HG03378 (cell line): ENCODE data around the gene ARHGEF38.
A peak's percentile ranks its signal among the peaks of the same experiment; 100 is the strongest.

Source experiments
- ATAC-seq: cut with Tn5 transposase; IDR thresholded peaks from one replicate; pipeline ENCODE4 v1.9.1; 2021; ENCODE audit warnings: mild to moderate bottlenecking, moderate library complexity; ENCODE audit not compliant: unreplicated experiment

Gene ARHGEF38

DNA sequence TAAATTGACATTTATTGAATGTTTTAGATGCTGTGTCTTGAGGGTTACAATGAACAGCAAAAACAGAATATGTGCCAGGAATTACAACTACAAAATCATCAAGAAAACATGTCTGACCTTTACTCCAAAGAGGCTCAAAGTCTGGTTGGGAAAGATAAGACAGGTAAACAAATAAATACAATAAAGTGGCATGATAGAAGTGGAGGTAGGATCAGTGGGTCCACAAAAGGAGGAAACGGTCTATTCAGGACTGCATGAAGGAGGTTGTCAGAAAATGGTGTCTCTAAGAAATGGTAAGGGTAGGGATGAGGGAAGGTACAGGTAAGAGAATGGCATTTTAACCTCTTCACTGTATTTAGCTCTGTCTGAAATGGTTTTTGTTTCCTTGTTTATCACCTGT is 3.8 kb downstream of the ARHGEF38 start:
- no peak for ATAC-seq

DNA sequence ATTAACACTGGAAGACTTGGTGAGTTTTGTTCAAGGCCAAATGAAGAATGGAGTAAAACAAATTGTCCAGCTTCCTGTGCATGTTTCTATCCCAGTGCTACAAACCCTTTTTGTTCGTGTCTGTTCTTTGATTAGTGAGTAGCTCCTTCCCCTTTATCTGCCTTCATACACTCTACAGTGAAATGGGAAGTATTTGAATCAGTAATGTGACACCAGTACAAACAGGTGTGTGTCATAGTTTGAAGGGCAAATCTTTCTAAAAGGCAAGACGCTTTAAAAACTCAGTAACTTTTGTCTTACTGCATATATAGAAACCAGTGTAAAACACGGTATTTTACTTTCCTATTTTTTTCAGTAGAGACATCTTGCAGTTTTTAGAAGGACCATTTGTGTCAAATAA is 5.9 kb downstream of the ARHGEF38 start:
- ATAC-seq, result no peak

GRCh38 chr4:105560421-105560848 is 8.0 kb downstream of the ARHGEF38 start:
- no peak for ATAC-seq

DNA sequence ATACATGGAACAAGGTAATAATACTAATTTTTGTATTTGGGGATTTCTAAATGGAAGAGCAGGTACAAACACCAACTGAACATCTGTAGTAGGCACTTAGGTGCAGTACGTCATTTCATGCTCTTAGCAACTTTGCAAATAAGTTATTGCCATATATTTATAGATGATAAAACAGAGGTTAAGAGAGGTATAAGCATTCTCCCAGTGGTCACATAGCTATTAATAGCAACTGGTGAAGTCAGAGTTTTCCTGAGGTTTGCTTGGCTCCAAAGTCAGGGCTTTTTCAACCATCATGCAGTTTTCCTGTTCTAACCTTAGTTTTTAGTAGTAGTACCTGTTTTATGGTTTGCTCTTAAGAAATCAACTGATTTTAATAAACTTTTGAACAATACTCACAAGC is 10.9 kb downstream of the ARHGEF38 start:
- ATAC-seq, result no peak

DNA sequence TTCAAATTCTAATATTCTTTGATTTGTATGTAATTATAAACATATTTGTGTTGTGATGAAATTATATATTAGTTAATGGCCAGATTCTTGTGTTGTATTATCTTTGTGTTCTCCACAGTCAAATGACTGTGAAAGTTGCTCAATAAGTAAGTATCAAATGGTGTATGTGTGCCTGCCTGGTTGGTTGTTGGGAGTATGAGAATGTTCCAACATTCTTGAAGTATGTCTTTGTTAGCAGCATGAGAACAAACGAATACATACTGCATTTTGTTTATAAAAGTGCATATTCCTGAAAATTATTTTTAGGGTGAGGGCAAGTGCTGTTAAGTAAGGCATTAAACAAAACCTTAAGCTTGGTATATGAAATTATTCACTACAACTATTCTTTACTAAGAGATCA is 16.2 kb downstream of the ARHGEF38 start:
- no peak for ATAC-seq

GRCh38 chr4:105569057-105569865 is 16.8 kb downstream of the ARHGEF38 start:
- ATAC-seq, result no peak

- ATAC-seq, result no peak
Observed at GRCh38 chr4:105569866-105570236, 17.4 kb downstream of the ARHGEF38 start.

DNA sequence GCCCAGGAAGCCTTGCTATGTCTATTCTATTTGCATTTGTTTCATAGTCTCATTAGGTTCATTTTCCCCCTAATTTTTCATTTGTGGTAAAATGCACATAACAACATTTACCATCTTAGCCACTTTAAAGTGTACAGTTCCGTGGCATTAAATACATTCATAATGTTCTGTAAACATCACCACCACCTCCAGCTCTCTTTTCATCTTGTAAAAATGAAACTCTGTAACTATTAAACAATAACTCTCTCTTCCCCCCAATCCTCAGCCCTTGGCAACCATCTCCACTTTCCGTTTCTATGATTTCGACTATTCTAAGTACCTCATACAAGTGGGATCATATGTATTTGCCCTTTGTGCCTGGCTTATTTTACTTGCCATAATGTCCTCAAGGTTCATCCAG is 19.9 kb downstream of the ARHGEF38 start:
- no peak for ATAC-seq

DNA sequence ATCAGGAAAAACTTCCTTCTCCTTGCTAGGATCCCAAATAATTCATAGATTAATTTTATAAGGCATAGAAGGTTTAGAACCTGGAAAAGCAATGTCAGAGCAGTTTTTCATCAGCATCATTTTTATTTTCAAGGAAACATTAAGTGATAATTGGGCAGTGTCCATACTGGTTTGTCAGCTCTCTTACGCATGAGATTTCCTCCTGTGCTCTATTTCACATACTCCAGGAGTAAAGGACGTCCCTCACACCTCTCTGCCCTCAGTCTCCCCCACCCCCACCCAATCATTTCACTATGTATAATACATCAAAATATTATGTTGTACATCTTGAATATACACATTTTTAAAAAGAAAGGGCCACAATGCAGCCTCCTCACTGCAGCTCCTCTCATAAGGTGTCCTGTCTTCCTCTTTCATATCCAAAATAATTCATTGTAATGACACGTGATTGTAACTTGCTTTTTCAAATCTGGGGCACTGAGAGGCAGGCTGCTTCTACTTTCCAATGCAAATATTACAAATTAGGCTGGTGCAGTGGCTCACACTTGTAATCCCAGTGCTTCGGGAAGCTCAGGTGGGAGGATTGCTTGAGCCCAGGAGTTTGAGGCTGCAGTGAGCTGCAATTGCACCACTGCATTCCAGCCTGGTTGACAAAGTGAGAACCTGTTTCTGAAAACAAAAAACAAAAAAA is 34.4 kb downstream of the ARHGEF38 start:
- no peak for ATAC-seq

GRCh38 chr4:105587841-105588240 is 35.4 kb downstream of the ARHGEF38 start:
- no peak for ATAC-seq

DNA sequence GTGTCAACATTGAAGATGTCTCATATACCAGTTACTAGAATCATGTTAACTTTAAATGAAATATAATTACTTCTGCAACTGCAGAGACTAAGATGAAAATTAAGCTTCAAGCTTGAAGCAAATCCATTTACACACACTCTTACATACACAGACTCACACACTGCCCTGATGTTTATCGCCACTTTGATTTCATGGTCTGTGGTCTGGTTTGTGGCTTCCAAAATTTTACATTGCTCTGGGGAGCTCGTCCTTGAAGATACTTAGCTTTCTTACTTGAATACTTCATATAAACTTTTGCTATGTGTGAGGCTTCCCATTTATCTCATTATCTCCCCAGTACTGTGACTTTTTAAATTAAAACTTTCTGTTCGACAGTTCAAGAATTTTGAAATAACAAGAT is 35.8 kb downstream of the ARHGEF38 start:
- ATAC-seq, result no peak

GRCh38 chr4:105591573-105591972 is 39.2 kb downstream of the ARHGEF38 start:
- ATAC-seq, result no peak

DNA sequence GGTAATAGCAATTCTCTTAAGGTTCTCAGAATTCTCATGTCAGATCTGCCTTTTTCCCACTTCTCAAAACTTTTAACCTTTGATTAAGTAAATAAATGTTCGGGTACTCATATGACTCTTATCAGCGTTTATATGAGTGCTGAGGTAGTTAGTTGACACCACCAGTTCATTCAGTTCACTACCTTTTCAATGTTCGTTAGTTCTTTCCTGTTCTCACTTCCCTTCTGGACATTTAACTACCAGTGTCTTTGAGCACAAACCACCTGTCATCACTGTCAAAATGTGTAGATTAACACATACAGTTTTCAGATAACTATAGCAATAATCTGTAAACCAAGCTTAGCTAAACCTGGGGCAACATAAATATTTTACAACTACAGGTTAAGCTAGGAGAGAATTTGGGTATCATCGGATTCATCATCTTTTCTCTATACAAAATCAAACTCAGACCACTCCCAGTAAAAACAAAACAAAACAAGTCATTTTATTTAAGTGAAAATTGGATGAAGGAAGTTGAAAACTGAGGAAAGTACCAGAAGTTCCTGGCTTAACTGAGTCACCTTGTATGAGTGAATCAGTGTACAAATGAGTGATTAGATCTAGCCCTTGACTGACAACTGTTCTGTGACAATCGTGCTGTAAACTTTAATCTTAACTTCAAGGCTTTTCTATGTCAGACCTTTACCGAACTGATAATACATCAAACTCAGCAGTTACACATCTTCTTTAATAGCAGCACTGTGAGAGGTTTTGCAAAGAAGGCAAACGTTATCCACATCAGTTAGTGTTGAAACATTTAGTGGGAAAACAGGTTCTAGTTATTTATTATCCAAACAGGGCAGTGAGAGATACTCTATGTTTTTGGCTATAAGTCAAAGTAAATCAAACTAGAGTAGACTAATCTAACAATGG is 41.9 kb downstream of the ARHGEF38 start:
- ATAC-seq, result peak; percentile 93

GRCh38 chr4:105596684-105597083 is 44.3 kb downstream of the ARHGEF38 start:
- no peak for ATAC-seq

- ATAC-seq, result no peak
Observed at GRCh38 chr4:105598052-105598451, 45.6 kb downstream of the ARHGEF38 start.

DNA sequence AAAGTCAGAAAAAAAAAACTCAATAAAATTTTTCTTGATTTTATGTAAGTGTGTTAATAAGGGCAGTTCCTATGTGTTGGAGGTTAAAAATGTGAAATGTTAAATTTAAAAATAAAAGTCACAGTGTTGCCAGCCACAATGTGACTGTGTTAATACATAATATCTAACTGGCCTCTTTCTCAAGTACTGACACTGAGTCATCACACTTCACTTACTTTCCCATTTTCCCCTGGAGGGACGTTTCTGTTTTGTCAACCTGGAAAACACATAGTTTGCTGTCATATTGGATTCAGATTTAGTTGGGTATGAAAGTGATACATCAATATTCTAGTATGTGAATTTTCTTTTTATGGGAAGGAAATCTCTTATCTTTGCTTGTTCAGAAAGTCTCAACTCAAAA is 46.4 kb downstream of the ARHGEF38 start:
- ATAC-seq, result no peak

- no peak for ATAC-seq
Observed at GRCh38 chr4:105599482-105599881, 47.1 kb downstream of the ARHGEF38 start.

DNA sequence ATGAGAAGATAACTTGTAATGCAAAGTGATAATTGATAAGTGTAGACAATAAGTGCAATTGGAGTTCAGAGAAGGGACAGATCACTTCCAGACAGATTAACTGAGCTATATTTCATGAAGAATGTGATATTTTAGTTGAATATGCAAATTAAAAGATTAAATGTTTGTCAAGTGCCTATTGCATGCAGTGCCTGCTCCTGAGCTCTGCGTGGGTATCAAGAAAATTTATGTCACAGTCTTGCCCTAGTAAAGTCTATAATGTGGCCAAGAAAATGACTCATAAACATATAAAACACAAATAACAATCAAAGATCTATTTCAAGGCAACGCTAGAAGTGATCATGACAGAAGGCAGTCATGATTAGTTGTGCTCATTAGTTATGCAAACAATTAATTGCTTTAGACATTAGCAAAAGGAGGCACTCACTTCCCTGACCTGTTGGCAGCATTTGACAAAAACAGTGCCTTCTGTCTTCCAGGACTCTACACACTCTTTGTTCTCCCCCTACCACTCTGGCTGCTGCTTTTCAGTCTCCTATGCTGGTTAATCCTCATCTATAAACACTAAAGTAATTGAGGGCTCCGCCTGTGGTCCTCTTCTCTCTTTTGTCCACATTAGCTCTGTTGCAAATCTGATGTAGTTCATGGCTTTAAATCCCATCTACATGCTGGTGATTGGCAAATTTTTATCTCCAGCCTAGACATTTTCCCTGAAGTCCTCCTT is 47.7 kb downstream of the ARHGEF38 start:
- ATAC-seq, result no peak

DNA sequence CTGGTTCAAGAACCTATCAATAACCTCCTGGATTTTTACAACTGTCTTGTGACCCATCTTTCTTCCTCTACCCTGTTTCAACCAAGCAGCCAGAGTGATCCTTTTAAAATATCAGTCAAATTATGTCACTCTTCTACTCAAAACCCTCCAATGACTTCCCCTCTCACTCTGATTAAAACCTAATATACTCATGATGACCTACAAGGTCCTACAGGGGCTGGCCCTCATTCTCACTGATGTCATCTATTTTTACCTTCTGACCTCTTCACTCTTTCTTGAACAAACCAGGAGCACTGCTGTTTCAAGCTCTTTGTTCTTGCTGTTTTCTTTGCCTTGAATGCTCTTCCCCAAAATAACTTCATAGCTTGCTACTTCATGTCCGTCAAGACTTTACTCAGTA is 48.5 kb downstream of the ARHGEF38 start:
- no peak for ATAC-seq

DNA sequence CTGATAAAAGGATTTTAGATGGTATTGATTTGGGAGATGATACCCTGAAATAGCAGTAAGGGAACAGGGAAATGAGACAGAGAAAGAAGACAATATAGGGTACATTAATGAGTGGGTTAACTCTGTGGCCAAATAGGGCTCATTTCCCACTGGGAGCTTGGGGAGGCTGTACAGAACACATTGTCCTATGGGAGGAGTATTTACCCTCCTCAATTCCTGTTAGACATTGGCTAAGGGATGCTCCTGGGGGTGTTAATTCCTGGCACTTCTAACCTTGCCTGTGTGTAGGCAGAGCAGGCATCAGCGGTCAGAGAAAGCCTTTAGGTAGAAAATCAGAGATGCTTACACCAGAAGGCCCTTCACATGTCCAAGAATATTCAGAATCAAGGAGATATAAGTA is 49.0 kb downstream of the ARHGEF38 start:
- ATAC-seq, result no peak

DNA sequence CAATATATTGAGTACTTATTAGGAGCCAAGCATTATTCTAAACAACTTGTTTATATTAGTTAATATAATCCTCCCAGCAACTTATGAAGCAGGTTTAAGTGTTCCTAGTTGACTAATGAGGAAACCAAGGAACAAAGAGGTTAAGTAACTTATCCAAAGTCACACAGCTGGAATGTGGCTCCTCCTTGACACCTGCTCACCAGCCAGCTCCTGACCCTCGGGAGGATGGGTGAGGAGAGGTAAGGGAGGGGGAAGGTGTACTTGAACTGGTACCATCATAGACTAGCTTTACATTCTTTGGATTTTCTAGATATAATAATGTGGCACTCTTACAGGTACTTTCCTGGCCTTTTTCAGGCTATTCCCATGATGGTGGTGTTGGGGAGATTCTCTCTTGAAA is 50.7 kb downstream of the ARHGEF38 start:
- no peak for ATAC-seq
